Occipital lobe (tissue), 2 donors: ENCODE measurements around the gene PRDM15. TPM values are rescaled to one million over a fixed set of nuclear protein-coding genes. Genes with fewer than 3 reads are reported as not detected.

Experiments used
- DNase-seq: peaks from one replicate; lab custom pipeline; 2025; lab: John Stamatoyannopoulos, UW
- total RNA-seq: library from RNA; depleted of rRNA; stranded (reverse); fragments of >200 nt; gene quantifications from one replicate; pipeline ENCODE4 v1.2.3, GENCODE V29; 2014

Gene PRDM15
- total RNA-seq, 1 donor from 2014 or later: 6.7 TPM

DNA sequence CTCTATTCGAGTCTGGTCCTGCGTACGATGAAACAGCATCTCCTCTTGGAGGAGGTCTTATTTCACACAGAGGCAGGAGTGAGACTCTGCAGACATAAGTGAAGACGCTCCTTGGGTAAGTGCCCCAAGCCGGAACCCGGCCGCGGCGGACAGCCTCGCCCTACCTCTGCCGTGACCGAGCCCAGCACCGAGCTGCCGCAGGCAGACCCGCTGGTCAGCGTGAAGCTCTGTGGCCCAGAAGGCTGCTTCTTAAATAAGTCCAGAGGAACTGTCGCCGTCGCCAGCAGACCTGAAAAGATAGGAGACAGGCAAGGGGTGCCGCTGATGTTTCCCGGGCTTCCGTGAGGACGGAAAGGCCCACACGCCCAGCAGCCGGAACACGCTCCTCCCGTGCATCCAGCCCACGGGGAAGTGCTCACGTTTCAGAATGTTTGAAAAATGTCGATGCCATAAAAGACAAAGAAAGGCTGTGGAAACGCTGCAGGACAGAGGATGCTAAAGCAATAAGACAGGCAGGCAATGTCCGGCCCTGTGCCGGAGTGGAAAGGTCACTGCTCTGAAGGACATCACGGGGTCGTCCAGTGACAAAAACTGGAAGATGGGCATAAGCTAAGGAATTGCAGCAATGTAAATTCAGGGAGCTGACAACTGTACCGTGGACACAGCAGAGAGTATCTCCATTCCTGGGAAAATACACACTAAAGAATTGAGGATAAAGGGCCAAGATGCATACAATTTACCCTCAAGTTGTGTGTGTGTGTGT is 28.5 kb upstream of the PRDM15 start:
- DNase-seq: no peak

- no peak for DNase-seq
Measured at GRCh38 chr21:41906770-41907169, 27.6 kb upstream of the PRDM15 start.

GRCh38 chr21:41903559-41904351 is 24.6 kb upstream of the PRDM15 start:
- DNase-seq: no peak

DNA sequence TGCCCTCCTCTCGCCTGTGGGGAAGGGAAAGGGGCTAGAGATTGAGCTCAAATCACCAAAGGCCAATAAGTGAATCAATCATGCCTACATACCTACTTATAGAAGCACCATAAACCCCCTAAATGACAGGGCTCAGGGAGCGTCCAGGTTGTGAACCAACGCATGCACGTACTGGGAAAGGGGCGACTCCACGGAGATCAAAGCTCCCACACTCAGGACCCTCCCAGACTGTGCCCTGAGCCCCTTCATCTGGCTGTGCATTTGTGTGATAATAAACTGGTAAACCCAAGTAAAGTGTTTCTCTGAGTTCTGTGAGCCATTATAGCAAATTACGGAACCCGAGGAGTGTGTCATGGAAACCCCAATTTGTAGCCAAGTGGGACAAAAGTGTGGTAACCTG is 23.8 kb upstream of the PRDM15 start:
- DNase-seq: no peak

GRCh38 chr21:41901782-41902181 is 22.6 kb upstream of the PRDM15 start:
- no peak for DNase-seq

DNA sequence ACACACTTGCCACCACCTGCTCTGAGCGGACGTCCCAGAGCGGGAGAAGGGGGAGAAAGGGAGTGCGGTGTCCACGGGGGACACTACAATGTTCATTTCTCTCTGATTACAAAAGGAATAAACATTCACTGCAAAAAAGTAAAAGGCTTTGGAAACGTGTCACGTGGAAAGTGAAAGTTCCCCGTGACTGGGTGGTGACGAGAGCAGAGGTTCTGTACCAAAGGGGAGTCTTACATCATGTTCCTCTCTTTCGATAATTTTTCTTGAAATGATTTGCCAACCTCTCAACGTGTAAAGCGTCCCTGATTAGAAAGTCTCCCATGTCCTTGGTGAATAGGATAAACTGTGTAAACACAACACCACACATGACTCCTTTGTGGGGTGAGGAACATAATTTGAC is 22.0 kb upstream of the PRDM15 start:
- no peak for DNase-seq

- no peak for DNase-seq
Measured at GRCh38 chr21:41900401-41900800, 21.3 kb upstream of the PRDM15 start.

GRCh38 chr21:41899426-41900202 is 20.5 kb upstream of the PRDM15 start:
- no peak for DNase-seq

- DNase-seq: no peak
Measured at GRCh38 chr21:41898998-41899397, 19.9 kb upstream of the PRDM15 start.

DNA sequence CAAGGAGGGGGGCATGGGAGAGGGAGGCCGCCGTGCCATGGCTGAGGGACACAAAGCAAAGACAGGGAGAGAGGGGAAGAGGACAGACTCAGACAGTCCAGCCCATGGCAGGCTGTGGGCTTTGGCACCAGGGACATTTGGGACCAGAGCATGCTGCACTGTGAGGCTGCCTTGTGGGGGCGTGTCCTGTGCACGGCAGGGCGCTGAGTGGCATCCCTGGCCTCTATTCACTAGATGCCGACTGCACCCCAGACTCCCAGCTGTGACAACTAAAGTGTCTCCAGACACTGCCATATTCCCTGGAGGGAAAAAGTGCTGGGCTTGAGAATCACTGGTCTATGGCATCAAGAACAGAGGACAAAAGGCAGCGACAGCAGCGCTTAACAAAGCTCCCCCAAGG is 18.6 kb upstream of the PRDM15 start:
- DNase-seq: no peak

DNA sequence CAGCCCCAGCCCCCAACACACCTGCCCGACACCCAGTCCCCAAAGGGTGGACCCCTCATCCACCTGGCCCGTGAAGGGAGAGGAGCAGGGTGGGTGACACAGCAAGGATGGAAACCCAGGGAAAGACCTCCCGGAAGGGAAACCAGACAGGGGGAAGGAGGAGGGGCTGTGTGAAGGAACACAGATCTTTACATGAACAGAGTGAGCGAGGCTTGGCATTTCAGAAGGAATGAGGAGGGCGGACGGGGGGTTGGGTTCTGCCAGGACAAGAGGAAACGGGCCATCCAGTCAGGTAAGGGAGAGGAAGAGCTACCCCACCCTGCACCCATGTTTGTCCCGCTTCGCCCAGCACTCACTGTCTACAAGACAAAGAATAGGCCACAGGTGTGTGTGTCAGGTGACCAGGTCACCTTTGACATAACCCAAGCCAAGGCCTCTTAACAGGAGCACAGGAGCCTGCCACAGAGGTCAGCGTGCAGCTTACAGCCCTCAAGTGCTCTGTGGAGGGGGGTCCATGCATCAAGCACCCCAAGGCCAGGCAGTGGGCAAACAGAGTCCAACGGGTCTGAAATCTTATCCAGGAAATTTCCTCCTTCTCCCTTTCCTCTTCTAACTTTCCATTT is 18.0 kb upstream of the PRDM15 start:
- no peak for DNase-seq

- DNase-seq: no peak
Measured at GRCh38 chr21:41895643-41896493, 16.7 kb upstream of the PRDM15 start.

DNA sequence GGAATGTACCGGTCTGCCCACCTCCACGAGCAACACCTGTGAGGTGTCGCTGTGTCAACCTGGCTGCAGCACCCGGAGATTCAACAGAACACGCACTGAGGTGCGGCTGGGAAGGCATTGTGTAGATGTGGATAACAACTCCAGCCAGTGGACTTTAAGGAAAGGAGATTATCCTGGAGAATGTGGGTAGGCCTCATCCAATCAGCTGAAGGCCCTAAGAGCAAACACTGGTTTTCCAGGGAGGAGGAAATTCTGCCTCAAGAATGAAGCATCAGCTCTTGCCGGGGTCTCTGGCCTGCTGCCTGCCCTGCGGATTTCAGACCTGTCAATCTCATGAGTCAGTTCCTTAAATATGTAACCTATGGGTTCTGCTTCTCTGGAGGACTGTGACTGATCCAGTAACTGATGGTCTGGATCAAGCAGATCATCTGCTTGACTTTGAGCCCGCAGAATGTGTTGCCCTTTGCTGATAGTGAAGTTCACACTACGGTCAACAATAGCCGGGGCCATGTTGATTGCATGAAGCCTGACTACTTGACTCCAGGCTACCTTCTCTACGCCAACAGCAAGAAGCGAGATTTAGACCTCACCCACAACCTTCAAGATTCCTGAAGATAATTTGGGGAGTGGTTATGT is 15.9 kb upstream of the PRDM15 start:
- no peak for DNase-seq

DNA sequence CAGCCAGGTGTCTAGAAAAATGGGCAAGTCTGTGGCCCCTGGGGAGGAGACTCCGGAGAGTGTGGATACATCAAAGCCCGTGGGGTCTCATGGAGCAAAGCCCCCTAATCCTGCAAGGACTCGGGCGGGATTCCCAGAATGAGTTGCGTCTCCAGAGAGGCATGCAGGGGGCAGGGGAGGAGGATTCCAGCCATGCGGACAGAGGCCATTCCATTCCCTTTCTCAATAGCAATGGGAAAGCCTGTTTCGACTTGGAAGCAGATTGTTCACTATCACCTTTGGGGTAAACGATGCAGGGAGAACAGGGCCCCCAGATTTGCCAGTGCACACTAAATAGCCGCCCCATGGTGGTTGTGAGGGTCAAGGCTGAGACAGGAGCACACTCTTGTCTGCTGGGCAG is 15.4 kb upstream of the PRDM15 start:
- DNase-seq: no peak

DNA sequence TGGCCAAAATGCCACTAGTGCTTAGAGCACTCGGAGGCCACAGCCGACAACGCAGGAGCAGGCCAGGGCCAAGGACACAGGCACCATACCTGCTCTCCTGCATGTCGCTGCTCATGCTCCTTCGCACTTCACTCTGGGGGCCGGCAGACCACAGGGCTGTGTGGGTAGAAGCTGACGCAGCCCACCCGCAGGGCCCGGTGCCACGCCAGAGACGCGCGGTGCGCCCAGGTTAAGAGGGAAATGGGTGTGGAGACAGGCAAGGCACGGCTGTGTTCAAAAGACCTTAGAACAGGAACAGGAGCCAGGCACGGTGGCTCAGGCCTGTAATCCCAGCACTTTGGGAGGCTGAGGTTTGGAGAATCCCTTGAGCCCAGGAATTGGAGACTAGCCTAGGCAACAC is 13.6 kb upstream of the PRDM15 start:
- no peak for DNase-seq

- no peak for DNase-seq
Measured at GRCh38 chr21:41891132-41891531, 12.0 kb upstream of the PRDM15 start.

- no peak for DNase-seq
Measured at GRCh38 chr21:41890355-41890754, 11.2 kb upstream of the PRDM15 start.

DNA sequence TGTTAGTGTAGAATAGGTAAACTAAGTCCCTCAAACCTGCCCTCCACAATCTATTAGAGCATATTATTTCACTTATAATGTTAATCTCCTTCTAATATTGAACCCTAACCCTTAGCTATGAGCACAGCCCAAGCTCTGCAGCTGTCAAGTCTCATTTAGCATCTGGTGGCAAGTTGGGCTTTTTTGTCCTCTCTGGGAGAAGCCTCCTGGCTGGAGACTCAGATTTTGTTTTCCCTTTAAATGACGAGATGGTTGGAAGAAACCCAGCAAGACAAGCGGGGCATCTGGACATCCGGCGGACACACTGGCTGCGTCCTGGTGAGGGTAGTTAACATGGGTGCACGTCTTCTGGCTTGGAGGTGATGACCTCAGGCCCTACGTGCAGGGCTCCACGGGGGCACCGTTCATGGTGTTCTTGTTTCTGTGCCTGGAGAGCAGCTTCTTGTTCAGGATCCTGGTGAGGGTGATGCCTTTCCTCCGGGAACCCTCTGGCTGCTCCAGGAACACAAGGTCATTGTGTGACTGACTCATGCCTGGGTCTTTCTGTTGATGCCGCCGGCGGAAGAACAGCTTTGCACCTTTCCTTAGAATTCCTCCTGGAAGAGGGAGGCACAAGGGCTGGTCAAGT is 9.7 kb upstream of the PRDM15 start:
- no peak for DNase-seq

GRCh38 chr21:41887667-41888066 is 8.5 kb upstream of the PRDM15 start:
- DNase-seq: no peak

- DNase-seq: no peak
Measured at GRCh38 chr21:41886328-41886727, 7.2 kb upstream of the PRDM15 start.
